HG02943 (cell line): ENCODE results near the gene PLEKHG4B.
"Not testable (repeated sequence)": the region's sequence is repeated elsewhere in the genome, so short reads cannot be mapped to it uniquely, and the experiment has no call there.

Experiments
- ATAC-seq: cut with Tn5 transposase; IDR thresholded peaks from one replicate; pipeline ENCODE4 v1.9.1; 2021; ENCODE audit warnings: mild to moderate bottlenecking, low read depth, moderate library complexity; ENCODE audit not compliant: unreplicated experiment

The PLEKHG4B gene

DNA sequence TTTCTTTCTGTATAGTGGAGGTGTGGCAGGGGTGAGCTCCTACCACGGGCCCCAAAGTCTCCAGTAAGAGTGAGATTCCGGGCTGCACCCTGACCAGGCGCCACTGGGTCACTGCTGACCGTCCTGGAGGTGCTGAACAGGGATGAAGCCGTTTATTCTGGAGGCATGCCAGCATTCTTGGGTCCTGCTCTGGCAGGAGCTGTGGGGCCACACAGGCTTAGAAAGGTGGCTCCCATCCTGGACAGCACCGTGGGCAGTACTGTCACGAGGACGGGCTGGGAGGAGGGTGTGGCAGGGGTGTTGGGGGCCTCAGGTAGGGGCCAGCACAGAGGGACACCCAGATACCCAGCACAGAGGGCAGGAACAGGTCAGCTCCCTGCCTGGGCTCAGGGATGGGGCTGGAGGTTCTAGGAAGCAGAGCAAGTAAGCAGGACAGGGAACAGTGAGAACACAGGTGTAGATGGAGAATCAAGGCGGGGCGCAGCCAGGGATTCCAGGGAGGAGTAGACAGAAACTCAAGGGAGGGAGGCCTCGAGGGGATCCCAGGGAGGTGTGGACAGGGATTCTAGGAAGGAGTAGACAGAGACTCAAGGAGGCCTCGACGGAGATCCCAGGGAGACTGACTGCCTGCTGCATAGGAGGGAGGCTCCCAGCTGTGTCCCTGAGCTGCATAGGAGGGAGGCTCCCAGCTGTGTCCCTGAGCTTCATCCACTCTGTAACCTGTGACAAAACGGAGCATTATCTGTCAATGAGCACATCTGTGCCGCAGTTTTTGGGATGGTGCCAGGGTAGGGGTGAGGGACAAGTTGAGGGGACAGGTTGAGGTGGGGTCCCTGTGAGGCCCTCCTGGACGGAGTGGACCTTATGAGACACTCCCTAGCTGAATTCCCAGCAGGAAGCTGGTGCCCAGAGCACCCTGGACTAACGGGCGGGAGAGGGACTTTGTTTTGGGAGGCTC, 1.1 kb upstream of the PLEKHG4B start:
- ATAC-seq = no peak

DNA sequence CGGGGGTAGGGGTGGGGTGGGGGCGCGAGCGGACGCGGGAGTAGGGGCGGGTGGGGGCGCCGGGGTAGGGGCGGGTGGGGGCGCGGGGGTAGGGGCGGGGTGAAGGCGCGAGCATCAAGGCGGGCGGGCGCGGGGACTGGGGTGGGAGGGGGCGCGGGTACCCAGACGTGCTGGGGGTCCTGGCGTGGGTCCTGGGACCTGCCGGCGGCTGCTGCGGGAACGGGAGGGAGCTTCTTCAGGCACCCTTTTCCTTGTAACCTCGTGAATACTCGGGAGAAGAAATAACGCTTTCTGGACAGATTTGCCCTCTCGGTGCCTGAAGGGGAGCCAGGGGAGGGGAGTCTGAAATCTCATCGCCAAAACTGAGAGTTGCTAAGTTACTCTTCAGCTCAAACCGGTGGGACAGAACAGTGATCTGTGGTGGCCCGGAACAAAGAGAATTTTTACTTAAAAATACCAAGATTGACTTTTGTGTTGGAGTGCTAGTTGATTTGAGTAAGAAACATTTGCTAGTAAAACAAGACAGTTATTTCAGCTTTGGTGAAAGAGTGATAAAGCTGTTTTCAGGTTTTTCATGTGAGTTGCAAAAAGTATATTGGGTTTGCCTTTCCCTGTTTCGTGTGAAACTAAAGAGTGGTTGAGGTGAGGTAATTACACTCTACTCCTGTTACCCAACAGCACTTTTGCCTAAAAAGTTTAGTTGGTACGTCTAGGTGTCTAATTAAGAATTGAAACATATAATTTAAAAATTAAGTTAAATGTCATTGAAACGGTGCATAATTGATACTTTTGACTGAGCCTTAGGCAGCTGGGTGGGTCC, 643 bp downstream of the PLEKHG4B start:
- no peak for ATAC-seq

DNA sequence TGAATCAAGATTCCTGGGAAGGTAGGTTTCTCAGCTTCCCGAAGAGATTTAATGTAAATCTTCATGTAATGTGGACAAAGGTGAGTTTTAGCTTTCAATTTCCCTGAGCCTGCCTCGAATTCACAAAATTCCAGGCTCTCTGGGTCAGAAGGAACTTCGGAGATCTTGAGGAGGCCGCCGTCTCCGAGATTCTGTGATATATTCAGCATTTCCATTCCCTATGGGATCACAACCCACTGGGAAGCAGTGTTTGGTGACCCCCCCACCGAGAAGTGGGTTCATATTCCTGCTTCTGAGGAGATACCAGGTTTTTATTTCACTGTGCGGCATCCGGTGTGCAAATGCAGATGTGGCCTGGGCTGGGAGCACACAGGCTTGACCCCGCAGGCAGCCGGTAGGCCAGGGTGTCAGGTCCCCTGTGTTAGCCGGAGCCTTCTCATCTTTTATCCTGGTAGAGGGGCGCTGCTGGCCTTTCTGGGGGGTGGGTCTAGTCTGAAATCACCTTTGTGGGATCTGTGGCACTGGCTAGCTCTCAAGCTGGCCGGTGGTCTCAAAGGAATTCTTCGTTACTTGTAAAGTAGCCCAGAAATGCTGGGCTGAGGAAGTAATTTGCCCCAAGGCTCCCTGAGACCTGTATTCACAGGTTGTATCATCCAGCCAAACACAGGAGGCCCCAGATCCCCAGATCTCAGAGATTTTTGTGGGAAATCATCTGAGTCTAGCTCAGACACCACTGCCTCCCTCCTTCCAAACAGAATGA, 1.4 kb downstream of the PLEKHG4B start:
- ATAC-seq = no peak

DNA sequence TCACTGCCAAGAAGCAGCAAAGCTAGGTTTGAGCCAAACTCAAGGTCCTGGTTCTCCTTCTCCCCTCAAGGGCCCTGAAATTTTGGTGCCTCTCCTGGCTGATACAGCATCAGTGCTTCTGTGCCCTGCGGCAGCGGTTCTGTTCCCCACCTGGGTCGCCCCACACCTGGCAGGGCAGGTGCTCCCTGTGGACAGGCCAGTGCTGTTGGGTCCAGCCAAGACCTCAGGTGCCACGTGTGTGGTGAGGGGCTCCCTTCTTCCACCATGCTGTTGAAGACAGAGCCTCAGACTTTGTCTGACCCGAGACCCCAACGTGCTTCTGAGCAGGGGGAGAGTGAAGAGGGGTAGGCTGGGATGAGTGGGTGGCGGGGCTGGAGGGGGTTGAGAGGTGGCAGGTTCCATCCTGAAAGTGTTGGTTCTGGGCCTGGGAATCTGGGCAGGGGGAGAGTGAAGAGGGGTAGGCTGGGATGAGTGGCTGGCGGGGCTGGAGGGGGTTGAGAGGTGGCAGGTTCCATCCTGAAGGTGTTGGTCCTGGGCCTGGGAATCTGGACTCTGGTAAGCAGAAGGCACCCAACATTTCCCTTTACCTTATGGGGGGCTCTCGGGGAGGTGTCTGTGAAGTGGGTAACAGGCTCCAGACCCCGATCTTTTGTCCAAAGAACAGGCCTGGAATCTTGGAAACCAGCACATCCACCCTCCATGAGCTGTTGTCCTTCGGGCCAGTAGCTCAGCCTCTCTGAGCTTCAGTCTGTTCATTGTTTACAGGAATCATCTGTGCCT, 2.3 kb downstream of the PLEKHG4B start:
- ATAC-seq = no peak

DNA sequence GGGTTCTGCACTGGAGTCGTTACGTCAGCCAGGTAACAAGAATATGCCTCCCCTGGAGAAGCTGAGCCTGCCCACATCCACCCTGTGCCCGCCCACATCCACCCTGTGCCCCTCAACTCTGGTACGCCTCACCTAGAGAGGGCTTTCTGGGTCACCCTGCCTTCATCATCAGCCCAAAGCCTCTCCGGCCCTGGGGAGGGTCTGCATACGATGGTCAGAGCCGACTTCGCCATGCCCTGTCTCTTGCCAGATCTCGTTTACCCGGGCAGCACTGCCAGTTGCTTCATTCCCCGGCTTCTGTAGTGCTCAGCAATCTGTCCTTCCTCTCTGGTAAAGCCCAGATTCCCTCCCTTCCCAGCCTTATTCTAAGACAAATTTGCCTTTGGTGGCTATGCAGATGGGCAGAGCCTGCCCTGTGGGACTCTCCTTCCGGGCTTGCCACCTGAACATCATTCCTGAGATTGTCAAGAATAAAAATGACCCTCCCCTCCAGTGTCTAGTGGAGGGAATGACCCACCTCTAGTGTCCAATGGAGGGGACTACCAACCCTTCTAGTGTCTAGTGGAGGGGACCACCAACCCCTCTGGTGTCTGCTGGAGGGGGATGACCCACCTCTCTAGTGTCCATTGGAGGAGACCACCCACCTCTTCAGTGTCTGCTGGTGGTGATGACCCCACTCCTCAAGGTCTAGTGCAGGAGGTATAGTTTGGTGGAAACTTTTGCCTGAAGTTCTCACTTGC, 3.4 kb downstream of the PLEKHG4B start:
- no peak for ATAC-seq

DNA sequence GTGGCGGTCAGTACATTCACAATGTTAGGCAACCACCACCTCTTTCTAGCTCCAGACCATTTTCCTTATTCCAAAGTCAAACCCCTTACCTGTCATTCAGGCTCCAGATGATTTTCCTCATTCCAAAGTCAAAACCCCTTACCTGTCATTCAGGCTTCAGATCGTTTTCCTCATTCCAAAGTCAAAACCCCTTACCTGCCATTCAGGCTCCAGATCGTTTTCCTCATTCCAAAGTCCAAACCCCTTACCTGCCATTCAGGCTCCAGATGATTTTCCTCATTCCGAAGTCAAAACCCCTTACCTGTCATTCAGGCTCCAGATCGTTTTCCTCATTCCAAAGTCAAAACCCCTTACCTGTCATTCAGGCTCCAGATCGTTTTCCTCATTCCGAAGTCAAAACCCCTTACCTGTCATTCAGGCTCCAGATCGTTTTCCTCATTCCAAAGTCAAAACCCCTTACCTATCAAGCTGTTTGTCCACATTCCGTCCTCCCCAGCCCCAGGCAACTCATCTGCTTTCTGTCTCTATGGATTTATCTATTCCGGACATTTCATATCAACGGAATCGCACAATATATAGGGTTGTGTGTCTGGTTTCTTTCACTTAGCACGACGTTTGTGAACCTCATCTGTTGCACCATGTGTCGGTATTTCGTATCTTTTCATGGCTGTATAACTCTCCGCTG, 5.2 kb downstream of the PLEKHG4B start:
- no peak for ATAC-seq

DNA sequence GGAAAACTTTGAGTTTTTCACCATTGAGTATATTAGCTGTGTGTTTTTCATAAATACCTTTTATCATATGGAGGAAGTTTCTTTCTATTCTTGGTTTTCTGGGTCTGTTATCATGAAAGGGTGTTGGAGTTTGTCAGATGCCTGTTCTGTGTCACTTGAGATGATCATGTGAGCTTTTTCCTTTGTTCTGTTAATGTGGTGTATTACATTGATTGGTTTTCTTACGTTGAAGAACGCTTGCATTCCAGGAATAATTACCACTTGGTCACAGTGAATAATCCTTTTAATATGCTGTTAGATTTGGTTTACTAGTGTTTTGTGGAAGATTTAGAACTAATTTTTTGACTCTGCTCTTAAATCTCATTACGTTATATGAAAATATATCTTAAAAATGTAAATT, 7.8 kb downstream of the PLEKHG4B start:
- ATAC-seq = no peak

DNA sequence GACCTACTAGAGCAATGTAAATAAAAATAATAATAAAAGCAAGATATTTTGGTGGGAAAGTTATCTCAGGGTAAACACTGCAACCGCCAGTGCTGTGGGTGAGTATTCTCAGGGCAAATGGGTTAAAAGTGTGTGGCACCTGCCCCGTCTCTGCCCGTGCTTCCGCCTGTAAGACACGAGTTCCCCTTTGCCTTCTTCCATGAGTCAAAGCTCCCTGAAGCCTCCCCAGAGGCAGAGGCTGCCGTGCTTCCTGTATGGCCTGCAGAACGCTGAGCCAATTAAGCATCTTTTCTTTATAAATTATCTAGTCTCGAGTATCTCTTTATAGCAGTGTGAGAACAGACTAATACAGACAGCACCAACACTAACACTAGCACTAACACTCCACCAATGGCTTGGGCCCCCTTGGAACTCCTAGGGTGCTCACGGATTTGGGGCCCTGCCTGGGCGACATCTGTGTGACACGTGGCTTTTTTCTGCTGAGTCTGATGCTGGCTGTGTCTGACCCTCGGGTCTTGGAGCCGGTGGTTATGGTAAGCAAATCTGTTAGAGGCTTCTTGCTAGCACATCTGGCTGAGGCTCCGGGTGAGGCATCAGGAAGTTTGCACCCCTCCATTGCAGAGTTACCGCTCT, 10.6 kb downstream of the PLEKHG4B start:
- no peak for ATAC-seq

DNA sequence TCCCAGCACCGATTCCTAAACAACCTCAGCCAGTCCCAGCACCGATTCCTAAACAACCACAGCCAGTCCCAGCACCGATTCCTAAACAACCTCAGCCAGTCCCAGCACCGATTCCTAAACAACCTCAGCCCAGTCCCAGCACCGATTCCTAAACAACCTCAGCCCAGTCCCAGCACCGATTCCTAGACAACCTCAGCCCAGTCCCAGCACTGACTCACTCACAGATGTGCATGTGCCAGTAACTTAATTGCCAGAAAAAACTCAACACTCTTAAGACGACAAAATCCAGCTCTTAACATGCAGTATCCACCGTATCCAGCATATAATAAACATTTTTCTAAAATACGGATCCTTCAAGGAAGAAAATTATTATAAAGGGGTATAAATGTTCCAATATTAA, 12.1 kb downstream of the PLEKHG4B start:
- ATAC-seq = not testable (repeated sequence)

DNA sequence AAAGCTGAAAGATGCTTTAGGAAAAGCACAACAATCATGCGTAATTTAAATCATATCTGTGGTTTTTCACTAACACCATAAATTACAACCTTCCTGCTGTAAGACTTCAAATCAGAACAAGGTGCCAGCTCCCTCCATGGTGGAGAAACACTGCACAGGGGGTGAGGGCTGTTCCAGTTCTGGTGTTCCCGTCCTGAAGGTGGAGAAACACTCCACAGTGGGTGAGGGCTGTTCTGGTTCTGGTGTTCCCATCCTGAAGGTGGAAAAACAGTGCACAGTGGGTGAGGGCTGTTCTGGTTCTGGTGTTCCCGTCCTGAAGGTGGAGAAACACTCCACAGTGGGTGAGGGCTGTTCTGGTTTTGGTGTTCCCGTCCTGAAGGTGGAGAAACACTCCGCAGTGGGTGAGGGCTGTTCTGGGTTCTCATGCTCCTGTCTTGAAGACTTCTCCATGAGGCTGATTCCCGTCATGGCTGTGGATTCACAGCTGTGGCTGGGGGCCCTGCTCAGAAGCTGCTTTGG, 12.9 kb downstream of the PLEKHG4B start:
- ATAC-seq = no peak

DNA sequence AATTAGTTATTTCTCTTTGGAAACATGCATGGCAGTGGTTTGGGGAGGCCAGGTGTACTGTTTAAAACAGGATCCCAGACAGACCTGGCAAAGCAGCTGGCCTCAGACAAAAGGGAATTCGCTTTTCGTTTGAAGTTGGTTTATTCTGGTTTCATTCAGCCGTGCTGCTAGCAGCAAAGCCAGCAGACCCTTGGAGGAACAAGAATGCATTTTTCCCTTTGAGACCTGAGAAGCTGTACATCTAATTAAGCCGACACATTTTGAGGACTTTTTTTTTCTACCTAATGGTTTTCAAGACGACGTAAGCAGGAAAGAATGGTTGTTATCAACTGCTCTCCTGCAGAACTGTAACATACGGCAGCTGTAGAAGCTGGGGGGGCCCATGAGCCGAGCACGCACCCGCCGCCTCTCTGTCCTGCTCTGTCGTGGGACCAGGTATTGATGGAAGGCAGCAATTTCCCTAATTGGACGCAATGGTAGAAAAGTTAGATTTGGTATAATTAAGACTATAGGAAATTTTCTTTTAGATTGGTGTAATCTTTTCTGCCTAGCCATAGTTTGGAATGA, 13.6 kb downstream of the PLEKHG4B start:
- ATAC-seq = no peak

DNA sequence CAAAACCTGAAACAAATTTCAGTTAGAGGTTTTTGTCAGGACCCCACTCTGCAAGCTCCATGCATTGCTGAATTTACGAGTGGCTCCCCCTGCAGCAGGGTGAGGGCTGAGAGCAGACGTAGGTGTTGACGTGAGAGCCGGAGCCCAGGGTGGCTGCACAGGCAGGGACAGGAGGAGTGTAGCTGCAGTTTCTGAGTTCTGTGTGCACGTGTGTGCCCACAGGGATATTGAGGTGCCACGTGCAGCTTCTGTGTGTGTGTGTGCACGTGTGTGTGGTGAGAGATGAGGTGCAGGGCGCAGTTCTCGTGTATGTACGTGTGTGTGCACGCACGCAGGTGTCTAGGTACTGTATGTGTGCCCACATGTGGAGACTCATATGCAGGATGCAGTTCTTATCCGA, 14.6 kb downstream of the PLEKHG4B start:
- ATAC-seq = no peak

DNA sequence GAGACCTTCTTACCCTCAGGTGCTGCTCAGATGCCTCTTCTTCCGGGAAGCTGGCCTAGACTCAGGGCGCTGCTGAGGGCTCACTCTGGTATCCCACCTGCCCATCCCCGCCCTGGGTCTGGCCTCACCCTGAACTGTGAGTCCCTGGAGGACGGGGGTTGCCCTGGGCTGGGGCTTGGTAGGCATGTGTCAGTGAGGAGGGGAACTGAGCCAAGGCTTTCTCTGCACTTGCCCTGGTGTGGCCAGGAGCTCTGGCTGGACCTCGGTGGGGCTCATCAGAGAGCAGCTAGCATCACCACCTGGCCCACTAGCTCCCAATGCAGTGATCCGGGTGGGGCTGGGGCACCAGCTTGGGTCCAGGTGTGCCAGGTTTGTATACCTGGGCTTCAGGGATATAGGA, 15.6 kb downstream of the PLEKHG4B start:
- ATAC-seq = no peak

DNA sequence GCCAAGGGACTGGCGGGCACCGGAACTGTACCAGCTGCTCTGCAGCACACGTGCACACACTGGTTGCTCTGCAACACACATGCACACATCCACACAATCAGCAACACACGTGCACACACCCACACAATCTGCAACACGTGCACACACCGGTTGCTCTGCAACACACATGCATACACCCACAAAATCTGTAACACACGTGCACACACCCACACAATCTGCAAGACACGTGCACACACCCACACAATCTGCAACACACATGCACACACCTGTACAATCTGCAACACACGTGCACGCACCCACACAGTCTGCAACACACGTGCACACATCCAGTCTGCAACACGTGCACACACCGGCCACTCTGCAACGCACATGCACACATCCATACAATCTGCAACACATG, 17.9 kb downstream of the PLEKHG4B start:
- no peak for ATAC-seq

DNA sequence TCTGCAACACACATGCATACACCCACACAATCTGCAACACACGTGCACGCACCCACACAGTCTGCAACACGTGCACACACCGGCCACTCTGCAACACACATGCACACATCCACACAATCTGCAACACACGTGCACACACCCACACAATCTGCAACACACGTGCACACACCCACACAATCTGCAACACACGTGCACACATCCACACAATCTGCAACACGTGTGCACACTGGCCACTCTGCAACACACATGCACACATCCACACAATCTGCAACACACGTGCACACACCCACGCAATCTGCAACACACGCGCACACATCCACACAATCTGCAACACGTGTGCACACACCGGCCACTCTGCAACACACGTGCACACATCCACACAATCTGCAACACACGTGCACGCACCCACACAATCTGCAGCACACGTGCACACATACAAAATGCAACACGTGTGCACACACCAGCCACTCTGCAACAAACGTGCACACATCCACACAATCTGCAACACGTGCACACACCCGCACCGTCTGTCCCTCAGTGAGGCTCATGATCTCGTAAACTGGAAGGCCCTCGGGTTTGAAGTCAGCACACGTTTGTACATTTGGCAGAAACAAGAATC, 18.4 kb downstream of the PLEKHG4B start:
- ATAC-seq = no peak

DNA sequence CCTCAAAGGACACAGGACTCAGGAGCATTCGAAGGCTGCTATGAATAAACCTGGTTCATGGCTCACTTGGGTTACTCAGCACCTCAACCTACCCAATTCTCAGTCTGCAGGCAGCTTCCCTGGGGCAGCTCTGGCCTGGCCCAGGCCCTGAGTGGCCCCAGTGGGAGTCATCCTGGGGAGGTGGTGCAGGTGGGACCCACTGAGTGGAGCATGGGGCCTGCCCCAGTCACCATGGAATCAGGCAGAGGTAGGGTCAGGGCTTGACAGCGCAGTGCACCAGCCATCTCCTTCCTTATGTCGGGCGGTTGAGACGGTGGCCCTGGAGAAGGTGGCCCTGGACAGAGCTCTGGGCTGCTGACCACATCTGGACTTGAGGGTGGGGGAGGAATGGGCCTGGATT, 19.2 kb downstream of the PLEKHG4B start:
- no peak for ATAC-seq

DNA sequence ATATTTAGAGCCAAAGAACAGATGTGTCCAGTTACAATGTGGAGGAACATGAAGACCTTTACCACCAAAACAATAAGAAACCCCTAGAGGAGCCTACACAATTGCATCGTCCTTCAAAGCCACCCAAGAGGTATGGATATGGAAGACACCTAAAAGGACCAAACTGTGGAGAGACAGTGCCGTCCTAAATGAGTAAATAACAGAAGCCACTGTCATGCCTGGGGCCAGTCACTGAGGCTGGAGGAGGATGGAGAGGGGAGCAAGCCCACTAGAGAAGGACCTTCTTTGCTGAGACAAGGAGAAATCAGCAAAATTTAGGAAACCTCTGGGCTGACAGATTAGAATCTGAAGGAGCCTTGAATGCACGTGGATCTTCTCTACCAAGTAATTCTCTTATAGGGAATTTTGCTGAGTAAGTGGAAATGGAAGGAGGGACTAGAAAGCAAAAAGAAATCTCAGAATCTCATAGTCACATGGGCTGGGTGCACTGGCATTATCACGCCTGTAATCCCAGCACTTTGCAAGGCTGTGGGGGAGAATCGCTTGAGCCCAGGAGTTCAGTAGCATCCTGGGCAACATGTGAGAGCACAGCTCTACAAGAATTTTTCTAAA, 27.6 kb downstream of the PLEKHG4B start:
- ATAC-seq = no peak
